HEK293 (cell line): ENCODE results near the gene VAT1.

Experiments
- KLF1 ChIP-seq: fragments of 450-650 bp; formaldehyde crosslinking; IDR thresholded peaks from 2 replicates; pipeline ENCODE4 v1.5.1; 2016; ENCODE audit warnings: missing biosample characterization, missing genetic modification characterization
- YY1 ChIP-seq: fragments of 450-650 bp; formaldehyde crosslinking; IDR thresholded peaks from 2 replicates; pipeline ENCODE4 v1.5.1; 2018; ENCODE audit warnings: missing biosample characterization, missing genetic modification characterization
- ZNF24 ChIP-seq: fragments of 450-650 bp; formaldehyde crosslinking; IDR thresholded peaks from 2 replicates; pipeline ENCODE4 v1.5.1; 2016; ENCODE audit warnings: missing biosample characterization, missing genetic modification characterization
- ZNF548 ChIP-seq: fragments of 450-650 bp; formaldehyde crosslinking; IDR thresholded peaks from 2 replicates; pipeline ENCODE4 v1.5.1; 2016; ENCODE audit warnings: missing biosample characterization, missing genetic modification characterization
- TF ChIP-seq, protein P1 (sequence below): fragments of 450-650 bp; formaldehyde crosslinking; IDR thresholded peaks from 2 replicates; pipeline ENCODE4 v1.5.1; 2016; ENCODE audit warnings: missing biosample characterization, missing genetic modification characterization
- TF ChIP-seq, protein P2 (sequence below): fragments of 450-650 bp; formaldehyde crosslinking; IDR thresholded peaks from 2 replicates; pipeline ENCODE4 v1.5.1; 2016; ENCODE audit warnings: missing biosample characterization, missing genetic modification characterization, borderline replicate concordance
- TF ChIP-seq, protein P3 (sequence below): fragments of 450-650 bp; formaldehyde crosslinking; IDR thresholded peaks from 2 replicates; pipeline ENCODE4 v1.5.1; 2016; ENCODE audit warnings: missing biosample characterization, missing genetic modification characterization
- TF ChIP-seq, protein P4 (sequence below): fragments of 450-650 bp; formaldehyde crosslinking; IDR thresholded peaks from 2 replicates; pipeline ENCODE4 v1.5.1; 2016; ENCODE audit warnings: missing biosample characterization, missing genetic modification characterization, low read depth

DNA sequence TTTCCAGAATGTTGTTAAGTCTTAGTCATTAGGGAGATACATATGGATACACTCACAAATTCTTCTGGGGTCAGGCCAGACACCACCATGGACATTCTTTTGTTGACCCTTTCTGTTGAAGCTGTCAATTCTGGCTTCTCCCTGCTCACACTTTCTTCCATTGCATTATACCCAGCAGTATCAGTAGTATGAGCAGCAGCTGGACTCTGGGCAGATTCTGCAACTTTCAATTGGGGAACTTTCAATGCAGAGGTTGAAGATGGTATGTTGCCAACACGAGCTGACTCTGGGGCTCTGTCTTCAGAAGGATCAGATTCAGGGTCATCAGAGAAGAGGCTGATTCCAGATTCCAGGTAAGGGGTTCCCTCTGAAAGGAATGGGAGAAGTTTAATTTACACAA, 48.7 kb upstream of the VAT1 start:
- TF ChIP-seq, protein P1, sequence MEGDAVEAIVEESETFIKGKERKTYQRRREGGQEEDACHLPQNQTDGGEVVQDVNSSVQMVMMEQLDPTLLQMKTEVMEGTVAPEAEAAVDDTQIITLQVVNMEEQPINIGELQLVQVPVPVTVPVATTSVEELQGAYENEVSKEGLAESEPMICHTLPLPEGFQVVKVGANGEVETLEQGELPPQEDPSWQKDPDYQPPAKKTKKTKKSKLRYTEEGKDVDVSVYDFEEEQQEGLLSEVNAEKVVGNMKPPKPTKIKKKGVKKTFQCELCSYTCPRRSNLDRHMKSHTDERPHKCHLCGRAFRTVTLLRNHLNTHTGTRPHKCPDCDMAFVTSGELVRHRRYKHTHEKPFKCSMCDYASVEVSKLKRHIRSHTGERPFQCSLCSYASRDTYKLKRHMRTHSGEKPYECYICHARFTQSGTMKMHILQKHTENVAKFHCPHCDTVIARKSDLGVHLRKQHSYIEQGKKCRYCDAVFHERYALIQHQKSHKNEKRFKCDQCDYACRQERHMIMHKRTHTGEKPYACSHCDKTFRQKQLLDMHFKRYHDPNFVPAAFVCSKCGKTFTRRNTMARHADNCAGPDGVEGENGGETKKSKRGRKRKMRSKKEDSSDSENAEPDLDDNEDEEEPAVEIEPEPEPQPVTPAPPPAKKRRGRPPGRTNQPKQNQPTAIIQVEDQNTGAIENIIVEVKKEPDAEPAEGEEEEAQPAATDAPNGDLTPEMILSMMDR (tag by site-specific recombination): no peak
- TF ChIP-seq, protein P2, sequence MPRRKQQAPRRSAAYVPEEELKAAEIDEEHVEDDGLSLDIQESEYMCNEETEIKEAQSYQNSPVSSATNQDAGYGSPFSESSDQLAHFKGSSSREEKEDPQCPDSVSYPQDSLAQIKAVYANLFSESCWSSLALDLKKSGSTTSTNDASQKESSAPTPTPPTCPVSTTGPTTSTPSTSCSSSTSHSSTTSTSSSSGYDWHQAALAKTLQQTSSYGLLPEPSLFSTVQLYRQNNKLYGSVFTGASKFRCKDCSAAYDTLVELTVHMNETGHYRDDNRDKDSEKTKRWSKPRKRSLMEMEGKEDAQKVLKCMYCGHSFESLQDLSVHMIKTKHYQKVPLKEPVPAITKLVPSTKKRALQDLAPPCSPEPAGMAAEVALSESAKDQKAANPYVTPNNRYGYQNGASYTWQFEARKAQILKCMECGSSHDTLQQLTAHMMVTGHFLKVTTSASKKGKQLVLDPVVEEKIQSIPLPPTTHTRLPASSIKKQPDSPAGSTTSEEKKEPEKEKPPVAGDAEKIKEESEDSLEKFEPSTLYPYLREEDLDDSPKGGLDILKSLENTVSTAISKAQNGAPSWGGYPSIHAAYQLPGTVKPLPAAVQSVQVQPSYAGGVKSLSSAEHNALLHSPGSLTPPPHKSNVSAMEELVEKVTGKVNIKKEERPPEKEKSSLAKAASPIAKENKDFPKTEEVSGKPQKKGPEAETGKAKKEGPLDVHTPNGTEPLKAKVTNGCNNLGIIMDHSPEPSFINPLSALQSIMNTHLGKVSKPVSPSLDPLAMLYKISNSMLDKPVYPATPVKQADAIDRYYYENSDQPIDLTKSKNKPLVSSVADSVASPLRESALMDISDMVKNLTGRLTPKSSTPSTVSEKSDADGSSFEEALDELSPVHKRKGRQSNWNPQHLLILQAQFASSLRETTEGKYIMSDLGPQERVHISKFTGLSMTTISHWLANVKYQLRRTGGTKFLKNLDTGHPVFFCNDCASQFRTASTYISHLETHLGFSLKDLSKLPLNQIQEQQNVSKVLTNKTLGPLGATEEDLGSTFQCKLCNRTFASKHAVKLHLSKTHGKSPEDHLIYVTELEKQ (tag by site-specific recombination): no peak
- TF ChIP-seq, protein P3, sequence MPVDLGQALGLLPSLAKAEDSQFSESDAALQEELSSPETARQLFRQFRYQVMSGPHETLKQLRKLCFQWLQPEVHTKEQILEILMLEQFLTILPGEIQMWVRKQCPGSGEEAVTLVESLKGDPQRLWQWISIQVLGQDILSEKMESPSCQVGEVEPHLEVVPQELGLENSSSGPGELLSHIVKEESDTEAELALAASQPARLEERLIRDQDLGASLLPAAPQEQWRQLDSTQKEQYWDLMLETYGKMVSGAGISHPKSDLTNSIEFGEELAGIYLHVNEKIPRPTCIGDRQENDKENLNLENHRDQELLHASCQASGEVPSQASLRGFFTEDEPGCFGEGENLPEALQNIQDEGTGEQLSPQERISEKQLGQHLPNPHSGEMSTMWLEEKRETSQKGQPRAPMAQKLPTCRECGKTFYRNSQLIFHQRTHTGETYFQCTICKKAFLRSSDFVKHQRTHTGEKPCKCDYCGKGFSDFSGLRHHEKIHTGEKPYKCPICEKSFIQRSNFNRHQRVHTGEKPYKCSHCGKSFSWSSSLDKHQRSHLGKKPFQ: no peak
- TF ChIP-seq, protein P4, sequence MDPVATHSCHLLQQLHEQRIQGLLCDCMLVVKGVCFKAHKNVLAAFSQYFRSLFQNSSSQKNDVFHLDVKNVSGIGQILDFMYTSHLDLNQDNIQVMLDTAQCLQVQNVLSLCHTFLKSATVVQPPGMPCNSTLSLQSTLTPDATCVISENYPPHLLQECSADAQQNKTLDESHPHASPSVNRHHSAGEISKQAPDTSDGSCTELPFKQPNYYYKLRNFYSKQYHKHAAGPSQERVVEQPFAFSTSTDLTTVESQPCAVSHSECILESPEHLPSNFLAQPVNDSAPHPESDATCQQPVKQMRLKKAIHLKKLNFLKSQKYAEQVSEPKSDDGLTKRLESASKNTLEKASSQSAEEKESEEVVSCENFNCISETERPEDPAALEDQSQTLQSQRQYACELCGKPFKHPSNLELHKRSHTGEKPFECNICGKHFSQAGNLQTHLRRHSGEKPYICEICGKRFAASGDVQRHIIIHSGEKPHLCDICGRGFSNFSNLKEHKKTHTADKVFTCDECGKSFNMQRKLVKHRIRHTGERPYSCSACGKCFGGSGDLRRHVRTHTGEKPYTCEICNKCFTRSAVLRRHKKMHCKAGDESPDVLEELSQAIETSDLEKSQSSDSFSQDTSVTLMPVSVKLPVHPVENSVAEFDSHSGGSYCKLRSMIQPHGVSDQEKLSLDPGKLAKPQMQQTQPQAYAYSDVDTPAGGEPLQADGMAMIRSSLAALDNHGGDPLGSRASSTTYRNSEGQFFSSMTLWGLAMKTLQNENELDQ (tag by site-specific recombination): no peak
- TF ChIP-seq ZNF548 (tag by site-specific recombination) (no peak), YY1 (tag by site-specific recombination) (no peak), ZNF24 (no peak), KLF1 (tag by site-specific recombination) (no peak)
